GM18502 (cell line): Measurements from ENCODE around the gene MYO1E.
"Not testable (repeated sequence)": the region's sequence is repeated elsewhere in the genome, so short reads cannot be mapped to it uniquely, and the experiment has no call there.

ENCODE experiments used
- ATAC-seq: cut with Tn5 transposase; IDR thresholded peaks from one replicate; pipeline ENCODE4 v1.9.1; 2021; ENCODE audit warnings: mild to moderate bottlenecking; ENCODE audit not compliant: unreplicated experiment, poor library complexity

MYO1E gene

GRCh38 chr15:59298225-59298853 lies 74.3 kb downstream of the MYO1E start:
- ATAC-seq: peak; percentile 72

- no peak for ATAC-seq
Observed at GRCh38 chr15:59296181-59296617, 76.5 kb downstream of the MYO1E start.

- no peak for ATAC-seq
Observed at GRCh38 chr15:59295261-59296001, 77.2 kb downstream of the MYO1E start.

- no peak for ATAC-seq
Observed at GRCh38 chr15:59294574-59295260, 78.0 kb downstream of the MYO1E start.

- ATAC-seq: no peak
Observed at GRCh38 chr15:59292442-59293151, 80.1 kb downstream of the MYO1E start.

GRCh38 chr15:59291213-59291549 lies 81.5 kb downstream of the MYO1E start:
- no peak for ATAC-seq

GRCh38 chr15:59290295-59291212 lies 82.1 kb downstream of the MYO1E start:
- ATAC-seq: no peak

- no peak for ATAC-seq
Observed at GRCh38 chr15:59289574-59289973, 83.1 kb downstream of the MYO1E start.

GRCh38 chr15:59283717-59284391 lies 88.8 kb downstream of the MYO1E start:
- no peak for ATAC-seq

GRCh38 chr15:59282515-59283337 lies 89.9 kb downstream of the MYO1E start:
- ATAC-seq: no peak

- no peak for ATAC-seq
Observed at GRCh38 chr15:59281699-59282098, 91.0 kb downstream of the MYO1E start.

- no peak for ATAC-seq
Observed at GRCh38 chr15:59280855-59281254, 91.8 kb downstream of the MYO1E start.

GRCh38 chr15:59280292-59280691 lies 92.4 kb downstream of the MYO1E start:
- ATAC-seq: not testable (repeated sequence)

- no peak for ATAC-seq
Observed at GRCh38 chr15:59279023-59279422, 93.6 kb downstream of the MYO1E start.

GRCh38 chr15:59278120-59278519 lies 94.6 kb downstream of the MYO1E start:
- no peak for ATAC-seq

- ATAC-seq: no peak
Observed at GRCh38 chr15:59276225-59277178, 96.2 kb downstream of the MYO1E start.
